Panc1 (cell line): Measurements from ENCODE around the gene PITRM1. TPM values are rescaled to one million over a fixed set of nuclear protein-coding genes. Genes with fewer than 3 reads are reported as not detected.

Experiments
- ATAC-seq: fragments of 200-7000 bp; cut with Tn5 transposase; 2 replicates; pipeline ENCODE4 v1.9.1; 2020; ENCODE audit warnings: mild to moderate bottlenecking, moderate library complexity
- BruUV-seq: library from RNA; stranded (reverse); fragments of 400-500 nt; replicated peaks from 2 replicates; lab custom pipeline; 2021; lab: Mats Ljungman, UMichigan
- CTCF ChIA-PET: fragments of 300-600 bp; sonication (Branson Sonifier 250); formaldehyde crosslinking; loops from one replicate; lab custom pipeline; 2022; ENCODE audit warnings: antibody characterized with exemption; lab: Charles Lee
- POLR2A ChIA-PET: fragments of 300-600 bp; sonication (Branson Sonifier 250); formaldehyde crosslinking; loops from one replicate; lab custom pipeline; 2022; ENCODE audit warnings: antibody characterized with exemption; lab: Charles Lee
- DNase-seq: peaks from one replicate; pipeline ENCODE4 v3.0.0-alpha.2; 2010; ENCODE audit warnings: low read depth, low spot score
- H3K27ac ChIP-seq: 2 replicates; pipeline ENCODE4 v1.5.1; 2011; ENCODE audit warnings: mild to moderate bottlenecking, low read length, inconsistent platforms
- H3K27me3 ChIP-seq: fragments of 200-500 bp; sonication (Bioruptor generic); 2 replicates; pipeline ENCODE4 v1.6.0; 2014; ENCODE audit warnings: low read length, inconsistent platforms; ENCODE audit not compliant: control insufficient read depth, insufficient read depth
- H3K36me3 ChIP-seq: fragments of 200-500 bp; sonication (Bioruptor generic); 2 replicates; pipeline ENCODE4 v1.5.1; 2014; ENCODE audit warnings: inconsistent platforms, mild to moderate bottlenecking, low read length, moderate library complexity; ENCODE audit not compliant: control insufficient read depth, insufficient read depth
- H3K4me1 ChIP-seq: 2 replicates; pipeline ENCODE4 v1.5.1; 2011; ENCODE audit warnings: inconsistent platforms, mild to moderate bottlenecking, low read length, moderate library complexity; ENCODE audit not compliant: control insufficient read depth, insufficient read depth
- H3K4me3 ChIP-seq, 2 experiments: 2 replicates each; pipeline ENCODE4 v1.5.1; 2011 to 2012; ENCODE audit warnings: low read depth in 2 of 2, low read length in 2 of 2, mild to moderate bottlenecking in 2 of 2, inconsistent platforms in 1 of 2, moderate library complexity in 1 of 2
- H3K9me3 ChIP-seq: fragments of 200-500 bp; sonication (Bioruptor generic); 2 replicates; pipeline ENCODE4 v1.5.1; 2014; ENCODE audit warnings: low read depth, mild to moderate bottlenecking, inconsistent platforms, low read length, moderate library complexity; ENCODE audit not compliant: control insufficient read depth, insufficient read depth
- CTCF ChIP-seq: fragments of 450-650 bp; IDR thresholded peaks from 2 replicates; pipeline ENCODE4 v1.5.1; 2017; ENCODE audit warnings: mild to moderate bottlenecking
- POLR2AphosphoS5 ChIP-seq: IDR thresholded peaks from 2 replicates; pipeline ENCODE4 v1.6.1; 2012; ENCODE audit warnings: mild to moderate bottlenecking, low read depth, low read length, moderate library complexity
- REST ChIP-seq, 2 experiments: IDR thresholded peaks; 2 replicates each; pipeline ENCODE4 v1.6.1; 2011 to 2012; ENCODE audit warnings: low read depth in 2 of 2, control low read depth in 1 of 2, low read length in 1 of 2, mild to moderate bottlenecking in 1 of 2, moderate library complexity in 1 of 2; ENCODE audit not compliant: insufficient read depth in 1 of 2
- SIN3A ChIP-seq: IDR thresholded peaks from 2 replicates; pipeline ENCODE4 v1.6.1; 2012; ENCODE audit warnings: low read depth, mild to moderate bottlenecking, low read length, moderate library complexity, borderline replicate concordance; ENCODE audit not compliant: insufficient read depth
- TCF7L2 ChIP-seq: IDR thresholded peaks from 2 replicates; pipeline ENCODE4 v1.6.1; 2011; ENCODE audit warnings: mild to moderate bottlenecking, low read depth, low read length, inconsistent platforms
- in situ Hi-C: cut with HindIII; loops from 2 replicates; pipeline ENCODE4 v1.10.0; 2016; ENCODE audit warnings: low sequenced_read_pairs, low pct_unique_long_range_greater_than_20kb
- intact Hi-C: fragments of 100-400 bp; cut with micrococcal nuclease; formaldehyde crosslinking; loops from one replicate; pipeline ENCODE4 v1.10.0; 2022; ENCODE audit not compliant: unreplicated experiment
- total RNA-seq: library from RNA; stranded (reverse); gene quantifications from one replicate; pipeline ENCODE4 v1.2.1, GENCODE V29; 2021; ENCODE audit not compliant: unreplicated experiment

PITRM1 gene
- total RNA-seq, 1 experiment from 2014 or later: 63.5 TPM

- TF ChIP-seq SIN3A (no peak), REST (IDR thresholded peaks at IDR 0.05; ENCODE audit: insufficient read depth in 1 of 2, low read depth in 2 of 2, low read length in 1 of 2) (no peak), TCF7L2 (no peak), CTCF (no peak), POLR2AphosphoS5 (no peak)
- POLR2A ChIA-PET: no interaction called here
Observed at GRCh38 chr10:3126249-3126648, 46.3 kb downstream of the PITRM1 start.

GRCh38 chr10:3125527-3126170, 46.9 kb downstream of the PITRM1 start:
- DNase-seq (no peak), ATAC-seq (no peak)
- Histone ChIP-seq H3K27ac (no peak overlapping the region), H3K9me3 (no peaks in the 10 kb centered on the region), H3K36me3 (peaks cover 11% of the 10 kb centered on the region), H3K27me3 (no peaks in the 10 kb centered on the region), H3K4me3 (no peak overlapping the region), H3K4me1 (no peaks in the 10 kb centered on the region)
- ChIA-PET POLR2A (no interaction called here), CTCF (no interaction called here)
- TF ChIP-seq CTCF: no peak
- no peak for TF ChIP-seq POLR2AphosphoS5
- TF ChIP-seq REST (IDR thresholded peaks at IDR 0.05; ENCODE audit: insufficient read depth in 1 of 2, low read depth in 2 of 2, low read length in 1 of 2): no peak
- TF ChIP-seq TCF7L2: no peak
- TF ChIP-seq SIN3A: no peak
- BruUV-seq: no TSS peak
- in situ Hi-C loops (no loop called here), intact Hi-C loops (no loop called here)

More at GRCh38 chr10:3126249-3126648, 46.3 kb downstream of the PITRM1 start:
- H3K4me1 ChIP-seq: no peaks in the 10 kb centered on the region
- H3K4me3 ChIP-seq: no peak overlapping the region
- H3K27ac ChIP-seq: no peak overlapping the region
- intact Hi-C loops (no loop called here), in situ Hi-C loops (no loop called here)
- no peaks in the 10 kb centered on the region for H3K27me3 ChIP-seq
- H3K9me3 ChIP-seq: no peaks in the 10 kb centered on the region
- CTCF ChIA-PET: no interaction called here
- no TSS peak for BruUV-seq
- peaks cover 6% of the 10 kb centered on the region; the same call in 1 of the 2 replicates for H3K36me3 ChIP-seq
- DNase-seq (no peak), ATAC-seq (no peak)
